SW 1271 (cell line): Measurements from ENCODE around the gene SOX21.

Source experiments
- DNase-seq, 2 experiments: peaks; one replicate each; lab custom pipeline; 2025; lab: John Stamatoyannopoulos, UW

SOX21 gene

GRCh38 chr13:94679614-94680013 lies 32.7 kb downstream of the SOX21 start:
- no peak for DNase-seq

GRCh38 chr13:94678845-94679244 lies 33.5 kb downstream of the SOX21 start:
- no peak for DNase-seq

GRCh38 chr13:94677799-94678198 lies 34.5 kb downstream of the SOX21 start:
- no peak for DNase-seq

GRCh38 chr13:94674609-94675348 lies 37.6 kb downstream of the SOX21 start:
- DNase-seq = peak in 1 of 2 experiments; percentile 39

GRCh38 chr13:94673851-94674250 lies 38.5 kb downstream of the SOX21 start:
- DNase-seq = no peak

GRCh38 chr13:94672400-94672799 lies 39.9 kb downstream of the SOX21 start:
- DNase-seq = no peak

GRCh38 chr13:94667190-94667589 lies 45.2 kb downstream of the SOX21 start:
- DNase-seq = no peak

GRCh38 chr13:94666065-94666464 lies 46.3 kb downstream of the SOX21 start:
- no peak for DNase-seq

GRCh38 chr13:94664889-94665288 lies 47.5 kb downstream of the SOX21 start:
- DNase-seq = no peak

- DNase-seq = no peak
These were observed 49.9 kb downstream of the SOX21 start for GRCh38 chr13:94662274-94662945.

- DNase-seq = no peak
These were observed 50.9 kb downstream of the SOX21 start for GRCh38 chr13:94661406-94661805.

- DNase-seq = peak in 1 of 2 experiments; percentile 24
These were observed 51.5 kb downstream of the SOX21 start for GRCh38 chr13:94660695-94661326.
